ENCODE measurements around the gene TMEM127. TPM values are rescaled to one million over a fixed set of nuclear protein-coding genes. Genes with fewer than 3 reads are reported as not detected.

TMEM127 gene
- total RNA-seq, 2 experiments from 2014 or later = 17.4 to 21.2 TPM

DNA sequence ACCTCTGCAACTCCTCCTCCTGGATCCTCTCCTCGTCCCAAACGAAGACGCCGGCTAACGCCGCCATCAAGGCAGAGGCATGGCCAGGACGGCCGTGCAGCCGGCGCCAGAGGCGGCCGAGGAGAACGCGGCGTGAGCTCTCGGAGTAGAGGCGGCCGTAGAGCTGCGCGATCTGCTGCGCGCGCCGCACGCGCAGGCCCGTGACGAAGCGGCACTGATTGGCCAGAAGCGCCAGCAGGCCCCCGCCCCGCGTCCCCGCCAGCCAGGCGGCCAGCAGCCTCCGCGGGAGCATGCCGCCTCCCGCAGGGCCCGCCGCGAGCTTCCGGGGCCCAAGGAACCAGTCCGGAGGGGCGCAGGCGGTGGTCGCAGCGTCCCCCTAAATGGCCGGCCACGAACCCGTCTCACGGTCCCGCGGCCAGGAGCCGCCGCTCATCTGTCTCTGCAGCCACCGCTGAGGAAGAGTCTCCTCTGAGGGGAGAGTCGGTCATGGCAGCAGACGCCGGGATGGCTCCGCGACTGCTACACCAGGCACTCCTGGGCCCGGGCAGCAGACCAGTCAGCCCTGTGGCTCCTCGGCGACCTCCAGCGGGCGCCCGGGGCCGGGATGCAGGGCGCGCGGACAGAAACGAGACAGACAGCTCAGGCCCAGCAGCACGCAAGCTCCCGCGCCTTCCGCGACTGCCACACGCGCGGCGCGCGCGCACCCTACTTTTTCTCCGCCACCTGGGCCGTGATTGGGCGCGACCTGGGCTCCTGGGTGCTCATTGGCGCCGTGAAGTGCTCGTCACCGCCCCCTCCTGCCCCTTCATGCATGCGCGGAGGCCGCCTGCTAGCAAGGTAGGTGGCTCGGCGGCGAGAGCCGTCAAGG, 57.4 kb downstream of the TMEM127 start, which contains the start of gene STARD7:
TSS of gene STARD7 (minus strand) at position 685 of the 868 bp plus-strand sequence. CDS start at position 292, 393 bp downstream.
- no peaks in the 10 kb centered on the region for H3K9me3 Mint-ChIP-seq
- no peaks in the 10 kb centered on the region for H3K27me3 Mint-ChIP-seq
- H3K36me3 Mint-ChIP-seq = peaks cover 34% of the 10 kb centered on the region
- peaks cover 47% of the 10 kb centered on the region for H3K4me1 Mint-ChIP-seq
- peak; percentile 98 for DNase-seq
- H3K4me3 Mint-ChIP-seq = peak within 1 kb of the TSS; percentile 95
- H3K27ac Mint-ChIP-seq = peak within 1 kb of the TSS; percentile 89

GRCh38 chr2:96207774-96208142, 58.0 kb downstream of the TMEM127 start:
- Mint-ChIP-seq H3K4me3 (peak overlapping the region; percentile 95), H3K36me3 (peaks cover 36% of the 10 kb centered on the region), H3K27me3 (no peaks in the 10 kb centered on the region), H3K9me3 (no peaks in the 10 kb centered on the region), H3K27ac (peak overlapping the region; percentile 88), H3K4me1 (peaks cover 54% of the 10 kb centered on the region)
- DNase-seq = no peak

DNA sequence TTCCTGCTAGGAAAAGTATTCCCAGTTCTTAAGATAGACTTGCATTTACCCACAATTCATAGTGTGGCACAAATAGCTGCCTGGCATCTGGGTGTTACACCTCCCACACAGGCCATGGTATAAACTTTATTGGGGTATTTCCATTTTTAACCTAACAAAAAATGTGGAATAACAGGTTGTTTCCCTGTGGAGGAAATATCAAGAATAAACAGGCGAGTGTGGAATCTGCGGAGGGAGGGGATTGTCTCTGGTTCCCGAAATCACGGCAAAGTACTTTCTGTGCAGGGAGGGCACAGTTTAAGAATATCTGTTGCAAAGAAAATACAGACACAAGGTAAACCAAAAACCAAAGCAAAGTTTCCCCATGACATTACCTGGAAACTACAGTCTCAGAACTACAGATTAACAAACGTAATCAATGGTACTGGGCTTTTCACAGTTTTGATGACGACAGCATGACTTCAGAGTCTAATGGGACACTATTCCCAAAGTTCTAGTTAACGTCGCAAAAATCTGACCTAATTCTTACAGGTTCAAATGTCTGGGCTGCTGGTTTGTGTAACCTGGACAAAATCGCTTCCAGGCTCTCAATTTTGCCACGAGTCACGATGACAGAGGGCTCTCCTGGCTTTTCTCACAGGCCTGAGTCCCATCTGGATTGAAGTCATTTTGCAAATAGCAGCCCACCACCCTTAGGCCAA, 58.6 kb downstream of the TMEM127 start:
- H3K4me1 Mint-ChIP-seq = peaks cover 56% of the 10 kb centered on the region
- H3K9me3 Mint-ChIP-seq = no peaks in the 10 kb centered on the region
- no peak for DNase-seq
- peak overlapping the region; percentile 88 for H3K27ac Mint-ChIP-seq
- H3K36me3 Mint-ChIP-seq = peaks cover 36% of the 10 kb centered on the region
- H3K4me3 Mint-ChIP-seq = peak overlapping the region; percentile 95
- no peaks in the 10 kb centered on the region for H3K27me3 Mint-ChIP-seq

- no peaks in the 10 kb centered on the region for H3K9me3 Mint-ChIP-seq
- H3K4me3 Mint-ChIP-seq = peak overlapping the region; percentile 77
- H3K27ac Mint-ChIP-seq = peak overlapping the region; percentile 74
- H3K27me3 Mint-ChIP-seq = no peaks in the 10 kb centered on the region
- no peak for DNase-seq
- H3K4me1 Mint-ChIP-seq = peaks cover 60% of the 10 kb centered on the region
- H3K36me3 Mint-ChIP-seq = peaks cover 36% of the 10 kb centered on the region
Measured at GRCh38 chr2:96205888-96206287, 59.9 kb downstream of the TMEM127 start.

GRCh38 chr2:96204836-96205624, 60.8 kb downstream of the TMEM127 start:
- H3K27ac Mint-ChIP-seq = peak overlapping the region; percentile 2
- H3K27me3 Mint-ChIP-seq = no peaks in the 10 kb centered on the region
- no peak for DNase-seq
- peaks cover 36% of the 10 kb centered on the region for H3K36me3 Mint-ChIP-seq
- peaks cover 63% of the 10 kb centered on the region for H3K4me1 Mint-ChIP-seq
- H3K4me3 Mint-ChIP-seq = peak overlapping the region; percentile 55
- H3K9me3 Mint-ChIP-seq = no peaks in the 10 kb centered on the region

GRCh38 chr2:96203130-96204028, 62.4 kb downstream of the TMEM127 start:
- Mint-ChIP-seq H3K4me3 (peak overlapping the region; percentile 27), H3K4me1 (peaks cover 72% of the 10 kb centered on the region)
- DNase-seq = no peak

GRCh38 chr2:96202152-96202854, 63.5 kb downstream of the TMEM127 start:
- peaks cover 36% of the 10 kb centered on the region for H3K36me3 Mint-ChIP-seq
- DNase-seq = no peak
- H3K4me3 Mint-ChIP-seq = no peak overlapping the region
- no peaks in the 10 kb centered on the region for H3K9me3 Mint-ChIP-seq
- H3K4me1 Mint-ChIP-seq = peaks cover 71% of the 10 kb centered on the region
- no peaks in the 10 kb centered on the region for H3K27me3 Mint-ChIP-seq
- no peak overlapping the region for H3K27ac Mint-ChIP-seq

More at GRCh38 chr2:96203130-96204028, 62.4 kb downstream of the TMEM127 start:
- no peaks in the 10 kb centered on the region for H3K9me3 Mint-ChIP-seq
- peak overlapping the region; percentile 62 for H3K27ac Mint-ChIP-seq
- H3K36me3 Mint-ChIP-seq = peaks cover 41% of the 10 kb centered on the region
- H3K27me3 Mint-ChIP-seq = no peaks in the 10 kb centered on the region

GRCh38 chr2:96201338-96201737, 64.5 kb downstream of the TMEM127 start:
- H3K36me3 Mint-ChIP-seq = peaks cover 30% of the 10 kb centered on the region
- H3K27ac Mint-ChIP-seq = no peak overlapping the region
- no peaks in the 10 kb centered on the region for H3K27me3 Mint-ChIP-seq
- H3K4me3 Mint-ChIP-seq = no peak overlapping the region
- H3K4me1 Mint-ChIP-seq = peaks cover 67% of the 10 kb centered on the region
- H3K9me3 Mint-ChIP-seq = no peaks in the 10 kb centered on the region
- DNase-seq = no peak

GRCh38 chr2:96198921-96199320, 66.9 kb downstream of the TMEM127 start:
- Mint-ChIP-seq H3K36me3 (peaks cover 24% of the 10 kb centered on the region), H3K4me3 (no peak overlapping the region), H3K27me3 (no peaks in the 10 kb centered on the region), H3K4me1 (peaks cover 48% of the 10 kb centered on the region), H3K9me3 (no peaks in the 10 kb centered on the region), H3K27ac (no peak overlapping the region)
- DNase-seq = no peak

Other genes starting within 250 kb of the TMEM127 start
- 10 to 100 TPM; 36.3 to 41.8 TPM for gene GPAT2, start 231.1 kb downstream of the TMEM127 start, total RNA-seq
- gene ADRA2B, start 149.4 kb downstream of the TMEM127 start, total RNA-seq = under 1 TPM; 0.29 to 0.30 TPM
- gene ASTL, start 127.5 kb downstream of the TMEM127 start, total RNA-seq = 10 to 100 TPM; 22.1 to 23.3 TPM
- 100 to 1,000 TPM; 274 to 279 TPM for gene DUSP2, start 120.6 kb downstream of the TMEM127 start, total RNA-seq
- 100 to 1,000 TPM; 229 to 231 TPM for gene STARD7, start 57.2 kb downstream of the TMEM127 start, total RNA-seq
- gene CIAO1, start 228 bp upstream of the TMEM127 start, total RNA-seq = 10 to 100 TPM; 69.7 to 73.9 TPM
- gene SNRNP200, start 39.5 kb upstream of the TMEM127 start, total RNA-seq = 100 to 1,000 TPM; 196 to 202 TPM
- 10 to 100 TPM; 44.8 to 46.0 TPM for gene ITPRIPL1, start 59.3 kb upstream of the TMEM127 start, total RNA-seq
- gene NCAPH, start 69.8 kb upstream of the TMEM127 start, total RNA-seq = 10 to 100 TPM; 82.3 to 85.0 TPM
- gene NEURL3, start 239.4 kb upstream of the TMEM127 start, total RNA-seq = under 1 TPM in 1 of 2 experiments, not detected in 1; 0.16 TPM